Measurements from ENCODE around the gene ATG10.

GRCh38 chr5:82225525-82226172 is 253.8 kb downstream of the ATG10 start:
- peak; percentile 87 to 94 for TF ChIP-seq CTCF (conservative IDR thresholded peaks at IDR 0.05 in 1 of 2, IDR thresholded peaks at IDR 0.05 in 1 of 2; ENCODE audit: extremely low read depth in 1 of 2, insufficient read depth in 1 of 2, low read depth in 1 of 2, low read length in 2 of 2)
- TF ChIP-seq EZH2 (IDR thresholded peaks at IDR 0.05; ENCODE audit: borderline replicate concordance, low read length): no peak
